Ureter (tissue), 1 donor: ENCODE measurements around the gene THAP4. TPM values are rescaled to one million over a fixed set of nuclear protein-coding genes. Genes with fewer than 3 reads are reported as not detected.
"Not testable (repeated sequence)": the region's sequence is repeated elsewhere in the genome, so short reads cannot be mapped to it uniquely, and the experiment has no call there.

Experiments
- DNase-seq: peaks from one replicate; pipeline ENCODE4 v3.0.0-alpha.2; 2020; ENCODE audit warnings: low spot score
- total RNA-seq: library from RNA; stranded (reverse); gene quantifications from one replicate; pipeline ENCODE4 v1.2.4, GENCODE V29; 2023
- donor health status: DM: yes; HTN: yes; CAD: no.

Gene THAP4
- total RNA-seq, 1 donor from 2014 or later: 41.9 TPM

- no peak for DNase-seq
These were observed 28.9 kb upstream of the THAP4 start for GRCh38 chr2:241665731-241666440.

GRCh38 chr2:241662731-241663130 lies 25.8 kb upstream of the THAP4 start:
- not testable (repeated sequence) for DNase-seq

GRCh38 chr2:241660593-241661213 lies 23.7 kb upstream of the THAP4 start:
- no peak for DNase-seq

GRCh38 chr2:241659150-241659739 lies 22.3 kb upstream of the THAP4 start:
- peak; percentile 61 for DNase-seq

GRCh38 chr2:241658296-241658695 lies 21.3 kb upstream of the THAP4 start:
- no peak for DNase-seq

GRCh38 chr2:241657786-241658254 lies 20.9 kb upstream of the THAP4 start:
- no peak for DNase-seq

- DNase-seq: no peak
These were observed 19.3 kb upstream of the THAP4 start for GRCh38 chr2:241656190-241656741.

GRCh38 chr2:241655516-241656189 lies 18.7 kb upstream of the THAP4 start:
- DNase-seq: no peak

GRCh38 chr2:241654551-241654950 lies 17.6 kb upstream of the THAP4 start:
- no peak for DNase-seq

GRCh38 chr2:241653210-241653750 lies 16.3 kb upstream of the THAP4 start:
- no peak for DNase-seq

- no peak for DNase-seq
These were observed 15.8 kb upstream of the THAP4 start for GRCh38 chr2:241652722-241653121.

GRCh38 chr2:241652142-241652541 lies 15.2 kb upstream of the THAP4 start:
- no peak for DNase-seq

GRCh38 chr2:241649927-241650326 lies 13.0 kb upstream of the THAP4 start:
- DNase-seq: no peak

- DNase-seq: no peak
These were observed 12.4 kb upstream of the THAP4 start for GRCh38 chr2:241649404-241649803.

- no peak for DNase-seq
These were observed 11.5 kb upstream of the THAP4 start for GRCh38 chr2:241648453-241648852.

GRCh38 chr2:241645915-241646645 lies 9.1 kb upstream of the THAP4 start:
- DNase-seq: no peak

- no peak for DNase-seq
These were observed 8.3 kb upstream of the THAP4 start for GRCh38 chr2:241645056-241645914.

GRCh38 chr2:241641631-241642030 lies 4.7 kb upstream of the THAP4 start:
- no peak for DNase-seq

GRCh38 chr2:241640165-241640795 lies 3.3 kb upstream of the THAP4 start:
- no peak for DNase-seq

- no peak for DNase-seq
These were observed 2.4 kb upstream of the THAP4 start for GRCh38 chr2:241639385-241639784.
